H1 (cell line): ENCODE results near the gene CRNKL1.

Source experiments
- BCL11A ChIP-seq, 2 experiments: IDR thresholded peaks; one replicate each; pipeline ENCODE4 v1.6.1; 2011; ENCODE audit warnings: low read depth in 2 of 2, low read length in 2 of 2, mild to moderate bottlenecking in 2 of 2
- CEBPB ChIP-seq: IDR thresholded peaks from 2 replicates; pipeline ENCODE4 v1.6.1; 2012; ENCODE audit warnings: low read depth, low read length
- EZH2 ChIP-seq: fragments of 200-600 bp; sonication (generic); IDR thresholded peaks from 2 replicates; pipeline ENCODE4 v1.7.1; 2012; ENCODE audit warnings: low read depth, mild to moderate bottlenecking, moderate library complexity, low read length, inconsistent platforms; ENCODE audit not compliant: severe bottlenecking
- JUN ChIP-seq: IDR thresholded peaks from 2 replicates; pipeline ENCODE4 v1.6.1; 2011; ENCODE audit warnings: low read depth, mild to moderate bottlenecking, improper control_type of control experiment, low read length
- NANOG ChIP-seq: IDR thresholded peaks from 2 replicates; pipeline ENCODE4 v1.6.1; 2011; ENCODE audit warnings: low read length, low read depth, mild to moderate bottlenecking, inconsistent platforms; ENCODE audit not compliant: insufficient read depth, poor library complexity, severe bottlenecking
- POLR2A ChIP-seq, 2 experiments: IDR thresholded peaks; 1 replicate in 1 of 2; 2 replicates in 1 of 2; pipeline ENCODE4 v1.6.1; 2011; ENCODE audit warnings: low read depth in 2 of 2, low read length in 2 of 2, mild to moderate bottlenecking in 2 of 2; ENCODE audit errors: control extremely low read depth in 1 of 2
- POLR2AphosphoS5 ChIP-seq: IDR thresholded peaks from 2 replicates; pipeline ENCODE4 v1.6.1; 2011; ENCODE audit warnings: low read depth, low read length
- SP1 ChIP-seq: IDR thresholded peaks from 2 replicates; pipeline ENCODE4 v1.6.1; 2011; ENCODE audit warnings: low read depth, low read length
- TCF12 ChIP-seq: IDR thresholded peaks from 2 replicates; pipeline ENCODE4 v1.6.1; 2011; ENCODE audit warnings: low read depth, mild to moderate bottlenecking, low read length
- USF2 ChIP-seq: IDR thresholded peaks from 2 replicates; pipeline ENCODE4 v1.6.1; 2011; ENCODE audit warnings: low read length, improper control_type of control experiment
- ZNF274 ChIP-seq: IDR thresholded peaks from 2 replicates; pipeline ENCODE4 v1.7.0; 2012; ENCODE audit warnings: low read length, borderline replicate concordance; ENCODE audit errors: extremely low read depth
- TF ChIP-seq, protein P1 (sequence below), 3 experiments: IDR thresholded peaks; 1 replicate in 2 of 3; 2 replicates in 1 of 3; pipeline versions ENCODE4 v1.5.1 to v1.6.1; 2011; ENCODE audit warnings: low read length in 3 of 3, mild to moderate bottlenecking in 3 of 3, inconsistent platforms in 2 of 3, low read depth in 1 of 3, moderate library complexity in 1 of 3; ENCODE audit not compliant: insufficient read depth in 1 of 3; ENCODE audit errors: control extremely low read depth in 1 of 3
- TF ChIP-seq, protein P2 (sequence below): IDR thresholded peaks from 2 replicates; pipeline ENCODE4 v1.6.1; 2012; ENCODE audit warnings: inconsistent platforms

GRCh38 chr20:20000211-20000968 lies 51.9 kb downstream of the CRNKL1 start:
- TF ChIP-seq POLR2AphosphoS5 (no peak), NANOG (no peak), POLR2A (IDR thresholded peaks at IDR 0.05; ENCODE audit: control extremely low read depth in 1 of 2, low read depth in 2 of 2, low read length in 2 of 2) (no peak), TCF12 (no peak), BCL11A (IDR thresholded peaks at IDR 0.05; ENCODE audit: low read depth in 2 of 2, low read length in 2 of 2) (no peak), SP1 (no peak), CEBPB (no peak), USF2 (no peak), EZH2 (no peak), JUN (no peak), ZNF274 (no peak)
- TF ChIP-seq, protein P1, sequence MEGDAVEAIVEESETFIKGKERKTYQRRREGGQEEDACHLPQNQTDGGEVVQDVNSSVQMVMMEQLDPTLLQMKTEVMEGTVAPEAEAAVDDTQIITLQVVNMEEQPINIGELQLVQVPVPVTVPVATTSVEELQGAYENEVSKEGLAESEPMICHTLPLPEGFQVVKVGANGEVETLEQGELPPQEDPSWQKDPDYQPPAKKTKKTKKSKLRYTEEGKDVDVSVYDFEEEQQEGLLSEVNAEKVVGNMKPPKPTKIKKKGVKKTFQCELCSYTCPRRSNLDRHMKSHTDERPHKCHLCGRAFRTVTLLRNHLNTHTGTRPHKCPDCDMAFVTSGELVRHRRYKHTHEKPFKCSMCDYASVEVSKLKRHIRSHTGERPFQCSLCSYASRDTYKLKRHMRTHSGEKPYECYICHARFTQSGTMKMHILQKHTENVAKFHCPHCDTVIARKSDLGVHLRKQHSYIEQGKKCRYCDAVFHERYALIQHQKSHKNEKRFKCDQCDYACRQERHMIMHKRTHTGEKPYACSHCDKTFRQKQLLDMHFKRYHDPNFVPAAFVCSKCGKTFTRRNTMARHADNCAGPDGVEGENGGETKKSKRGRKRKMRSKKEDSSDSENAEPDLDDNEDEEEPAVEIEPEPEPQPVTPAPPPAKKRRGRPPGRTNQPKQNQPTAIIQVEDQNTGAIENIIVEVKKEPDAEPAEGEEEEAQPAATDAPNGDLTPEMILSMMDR (IDR thresholded peaks at IDR 0.05; ENCODE audit: control extremely low read depth in 1 of 3, insufficient read depth in 1 of 3, low read depth in 1 of 3, low read length in 3 of 3): no peak
- TF ChIP-seq, protein P2, sequence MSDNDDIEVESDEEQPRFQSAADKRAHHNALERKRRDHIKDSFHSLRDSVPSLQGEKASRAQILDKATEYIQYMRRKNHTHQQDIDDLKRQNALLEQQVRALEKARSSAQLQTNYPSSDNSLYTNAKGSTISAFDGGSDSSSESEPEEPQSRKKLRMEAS: no peak
